Gastrocnemius medialis (tissue), 4 donors: ENCODE results near the gene ORM1. TPM values are rescaled to one million over a fixed set of nuclear protein-coding genes. Genes with fewer than 3 reads are reported as not detected.

Source experiments
- ATAC-seq, 2 donors: fragments of 150-250 bp; one replicate each; pipeline ENCODE4 v1.9.1; 2016
- DNase-seq, 2 donors: peaks; one replicate each; pipeline ENCODE4 v3.0.0-alpha.2; 2019
- H3K27ac ChIP-seq, 4 donors: fragments of 200-600 bp; sonication (generic); 1 replicate in 1 of 4; 2 replicates in 3 of 4; pipeline ENCODE4 v1.5.1; 2016 to 2018; ENCODE audit warnings: mild to moderate bottlenecking in 2 of 4, moderate library complexity in 1 of 4
- H3K27me3 ChIP-seq, 3 donors: fragments of 200-600 bp; sonication (generic) in 2 of 3; 1 replicate in 1 of 3; 2 replicates in 2 of 3; pipeline versions ENCODE4 v1.5.1 to v1.6.0; 2016 to 2019; ENCODE audit warnings: mild to moderate bottlenecking in 1 of 3, moderate library complexity in 1 of 3
- H3K36me3 ChIP-seq, 2 donors: fragments of 200-600 bp; sonication (generic) in 1 of 2; one replicate each; pipeline ENCODE4 v1.5.1; 2017 to 2018
- H3K4me1 ChIP-seq, 2 donors: fragments of 200-600 bp; sonication (generic) in 1 of 2; one replicate each; pipeline ENCODE4 v1.5.1; 2016 to 2017; ENCODE audit warnings: mild to moderate bottlenecking in 2 of 2
- H3K4me3 ChIP-seq, 4 donors: fragments of 200-600 bp; sonication (generic) in 3 of 4; 1 replicate in 1 of 4; 2 replicates in 3 of 4; pipeline ENCODE4 v1.5.1; 2016 to 2019; ENCODE audit warnings: mild to moderate bottlenecking in 2 of 4
- H3K9me3 ChIP-seq, 3 donors: fragments of 200-600 bp; sonication (generic) in 2 of 3; 1 replicate in 1 of 3; 2 replicates in 2 of 3; pipeline ENCODE4 v1.5.1; 2016 to 2019
- POLR2A ChIP-seq, 2 donors: fragments of 450-650 bp; IDR thresholded peaks; one replicate each; pipeline ENCODE4 v1.6.1; 2017; ENCODE audit warnings: antibody characterized with exemption in 2 of 2, mild to moderate bottlenecking in 2 of 2, moderate library complexity in 2 of 2
- in situ Hi-C, 4 donors: fragments of 200-750 bp; cut with MboI; loops; one replicate each; pipeline versions ENCODE4 v1.15.0 to v1.8.0; 2017; ENCODE audit warnings: low sequenced_read_pairs in 4 of 4
- intact Hi-C: fragments of 100-400 bp; cut with DNase I; formaldehyde crosslinking; loops from one replicate; pipeline ENCODE4 v1.15.1; 2023; ENCODE audit warnings: low total_unique reads
- total RNA-seq, 4 donors: library from RNA; depleted of rRNA; stranded (reverse); fragments of >200 nt; gene quantifications; one replicate each; pipeline versions ENCODE4 v1.1.0 to v1.2.3, GENCODE V29; 2016
- TF ChIP-seq, protein P1 (sequence below), 5 experiments: fragments of 450-650 bp in 3 of 5; fragments of 200-600 bp in 2 of 5; sonication (generic) in 2 of 5; IDR thresholded peaks in 4 of 5; conservative IDR thresholded peaks in 1 of 5; 1 replicate in 4 of 5; 2 replicates in 1 of 5; pipeline ENCODE4 v1.5.1; 2016 to 2019; ENCODE audit warnings: antibody characterized with exemption in 5 of 5, mild to moderate bottlenecking in 3 of 5, moderate library complexity in 3 of 5

Gene ORM1
- total RNA-seq, 4 donors from 2014 or later: 33.5 to 92.8 TPM; not detected in 2

DNA sequence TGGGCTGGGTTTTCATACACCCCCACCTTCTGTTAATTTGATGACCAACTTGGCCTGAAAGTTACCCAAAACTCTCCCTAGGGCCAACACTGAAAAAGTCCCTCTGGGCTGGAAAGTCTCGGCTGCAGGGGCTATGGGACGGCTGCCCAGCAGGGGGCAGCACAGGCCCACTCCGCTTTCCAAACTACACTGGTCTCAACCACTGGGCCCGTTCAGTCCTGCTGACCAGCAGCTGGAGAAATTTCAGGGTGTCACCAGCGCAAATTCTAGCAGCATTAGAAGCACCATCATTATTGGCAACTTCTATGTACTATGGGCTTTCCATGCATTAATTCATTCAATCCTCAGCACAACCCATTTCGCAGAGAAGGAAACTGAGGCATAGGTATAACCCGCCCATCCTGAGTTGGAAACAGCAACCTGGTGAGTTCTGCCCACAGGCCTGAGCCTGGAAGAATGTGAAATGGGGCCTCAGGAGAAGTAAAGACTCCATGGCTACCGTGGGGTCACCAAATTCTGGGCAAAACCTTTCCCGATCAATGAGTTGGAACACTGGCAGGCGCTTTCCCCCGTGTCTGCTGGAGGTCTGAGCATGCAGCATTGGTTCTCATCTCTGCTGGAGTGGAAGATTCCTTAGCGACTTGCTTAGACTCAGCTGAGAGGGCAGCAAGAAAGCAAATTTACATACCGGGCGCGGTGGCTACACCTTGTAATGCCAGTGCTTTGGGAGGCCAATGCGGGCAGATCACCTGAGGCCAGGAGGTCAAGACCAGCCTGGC lies 16.4 kb downstream of the ORM1 start:
- intact Hi-C loops: no loop called here
- H3K4me3 ChIP-seq: no peak overlapping the region
- no peak for ATAC-seq
- TF ChIP-seq POLR2A (IDR thresholded peaks at IDR 0.05): no peak
- TF ChIP-seq, protein P1, sequence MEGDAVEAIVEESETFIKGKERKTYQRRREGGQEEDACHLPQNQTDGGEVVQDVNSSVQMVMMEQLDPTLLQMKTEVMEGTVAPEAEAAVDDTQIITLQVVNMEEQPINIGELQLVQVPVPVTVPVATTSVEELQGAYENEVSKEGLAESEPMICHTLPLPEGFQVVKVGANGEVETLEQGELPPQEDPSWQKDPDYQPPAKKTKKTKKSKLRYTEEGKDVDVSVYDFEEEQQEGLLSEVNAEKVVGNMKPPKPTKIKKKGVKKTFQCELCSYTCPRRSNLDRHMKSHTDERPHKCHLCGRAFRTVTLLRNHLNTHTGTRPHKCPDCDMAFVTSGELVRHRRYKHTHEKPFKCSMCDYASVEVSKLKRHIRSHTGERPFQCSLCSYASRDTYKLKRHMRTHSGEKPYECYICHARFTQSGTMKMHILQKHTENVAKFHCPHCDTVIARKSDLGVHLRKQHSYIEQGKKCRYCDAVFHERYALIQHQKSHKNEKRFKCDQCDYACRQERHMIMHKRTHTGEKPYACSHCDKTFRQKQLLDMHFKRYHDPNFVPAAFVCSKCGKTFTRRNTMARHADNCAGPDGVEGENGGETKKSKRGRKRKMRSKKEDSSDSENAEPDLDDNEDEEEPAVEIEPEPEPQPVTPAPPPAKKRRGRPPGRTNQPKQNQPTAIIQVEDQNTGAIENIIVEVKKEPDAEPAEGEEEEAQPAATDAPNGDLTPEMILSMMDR (IDR thresholded peaks at IDR 0.05 in 4 of 5, conservative IDR thresholded peaks at IDR 0.05 in 1 of 5): peak; percentile 15 to 61 (median 48)
- in situ Hi-C loops: no loop called here
- no peak overlapping the region for H3K27ac ChIP-seq
- H3K4me1 ChIP-seq: no peaks in the 10 kb centered on the region
- no peaks in the 10 kb centered on the region for H3K36me3 ChIP-seq
- no peaks in the 10 kb centered on the region for H3K9me3 ChIP-seq
- H3K27me3 ChIP-seq: no peaks in the 10 kb centered on the region
- DNase-seq: no peak

DNA sequence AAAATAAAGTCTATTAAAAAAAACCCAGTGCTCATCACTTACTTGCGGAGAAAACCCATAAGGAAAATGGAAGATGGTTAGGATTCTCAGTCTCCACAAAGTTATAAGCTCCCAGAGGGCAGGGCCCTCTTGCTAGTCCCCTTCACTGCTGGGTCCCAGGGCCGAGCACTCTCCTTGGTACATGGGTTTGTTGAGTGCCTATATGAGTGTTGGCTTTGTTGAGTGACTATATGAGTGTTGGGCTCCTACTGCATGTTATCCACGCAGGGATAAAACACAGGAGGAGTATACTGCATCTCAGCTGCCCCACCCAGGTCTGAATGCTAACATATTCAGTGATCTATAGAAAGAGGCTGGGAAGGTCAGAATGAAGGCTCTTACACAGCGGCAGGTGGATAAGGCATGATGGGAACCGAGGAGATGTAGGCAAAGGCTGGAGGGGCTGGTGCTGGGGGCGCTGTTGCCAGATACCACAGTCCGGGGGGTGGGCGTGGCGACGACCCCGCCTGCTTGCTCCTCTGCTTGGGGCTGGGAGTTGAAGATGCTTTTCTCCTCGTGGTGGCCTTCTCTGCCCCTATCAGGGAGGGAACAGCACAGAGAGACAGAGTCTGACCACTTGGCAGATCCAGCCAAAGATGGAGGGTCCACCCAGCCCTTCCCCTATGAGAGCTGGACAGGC lies 18.4 kb downstream of the ORM1 start:
- intact Hi-C loops: no loop called here
- in situ Hi-C loops: no loop called here
- H3K27ac ChIP-seq: no peak overlapping the region
- TF ChIP-seq, protein P1 (IDR thresholded peaks at IDR 0.05 in 4 of 5, conservative IDR thresholded peaks at IDR 0.05 in 1 of 5): no peak
- no peak for TF ChIP-seq POLR2A (IDR thresholded peaks at IDR 0.05)
- H3K36me3 ChIP-seq: no peaks in the 10 kb centered on the region
- DNase-seq (no peak), ATAC-seq (no peak)
- no peaks in the 10 kb centered on the region for H3K4me1 ChIP-seq
- no peaks in the 10 kb centered on the region for H3K27me3 ChIP-seq
- no peaks in the 10 kb centered on the region for H3K9me3 ChIP-seq
- no peak overlapping the region for H3K4me3 ChIP-seq

DNA sequence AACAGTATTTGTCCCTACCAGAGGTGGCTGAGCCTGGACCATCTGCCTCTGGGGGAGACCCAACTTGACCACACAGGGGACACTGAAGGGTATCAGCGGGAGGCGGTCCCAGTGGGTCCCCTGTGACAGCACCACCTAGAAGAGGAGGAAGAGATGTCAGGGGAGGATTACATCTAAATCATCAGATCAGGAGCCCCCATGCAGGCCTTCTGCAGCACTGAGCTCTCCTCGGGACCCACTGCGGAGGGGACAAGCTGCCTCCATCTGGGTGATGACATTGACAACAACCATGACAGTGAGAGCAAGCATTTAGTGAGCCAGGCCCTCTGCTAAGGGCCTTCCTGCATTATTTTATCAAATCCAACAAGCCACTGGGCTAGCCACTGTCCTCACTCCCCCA lies 19.1 kb downstream of the ORM1 start:
- Histone ChIP-seq H3K4me3 (no peak overlapping the region), H3K36me3 (no peaks in the 10 kb centered on the region), H3K27me3 (no peaks in the 10 kb centered on the region), H3K27ac (no peak overlapping the region), H3K9me3 (no peaks in the 10 kb centered on the region), H3K4me1 (no peaks in the 10 kb centered on the region)
- DNase-seq: no peak
- no peak for ATAC-seq
- TF ChIP-seq, protein P1 (IDR thresholded peaks at IDR 0.05 in 4 of 5, conservative IDR thresholded peaks at IDR 0.05 in 1 of 5): no peak
- no peak for TF ChIP-seq POLR2A (IDR thresholded peaks at IDR 0.05)
- intact Hi-C loops: no loop called here
- in situ Hi-C loops: no loop called here

DNA sequence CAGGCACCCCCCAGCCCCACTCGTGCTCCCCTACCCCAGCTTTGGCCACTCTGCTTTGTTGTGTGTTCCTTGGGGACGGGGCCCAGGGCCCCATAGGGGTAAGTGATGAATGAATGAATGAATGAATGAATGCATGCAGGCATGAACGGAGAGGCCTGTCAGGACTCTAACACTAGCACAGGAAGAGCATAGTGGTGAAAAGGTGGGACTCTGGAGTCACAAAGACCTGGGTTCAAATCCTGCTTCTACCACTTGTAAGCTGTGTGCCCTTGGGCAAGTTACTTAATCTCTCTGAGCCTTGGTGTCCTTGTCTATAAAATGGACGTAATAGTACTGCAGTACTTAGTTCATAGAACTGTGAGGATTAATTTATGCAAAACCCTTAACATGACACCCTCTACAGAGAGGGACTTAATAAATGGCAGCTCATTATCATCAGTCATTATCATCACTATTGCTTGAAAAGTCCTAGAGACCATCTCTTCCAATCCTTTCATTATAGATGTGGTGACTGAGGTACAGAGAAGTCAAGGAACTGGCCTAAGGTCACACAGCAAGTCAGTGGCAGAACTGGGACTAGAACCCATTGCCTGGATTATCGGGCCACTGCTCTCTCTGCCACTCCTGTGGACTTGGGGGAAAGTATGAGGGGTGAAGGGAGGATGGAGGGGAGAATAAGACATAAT lies 20.0 kb downstream of the ORM1 start:
- H3K36me3 ChIP-seq: peaks cover 0 to 6% of the 10 kb centered on the region in 2 donors
- H3K27ac ChIP-seq: no peak overlapping the region
- no peak overlapping the region for H3K4me3 ChIP-seq
- no peaks in the 10 kb centered on the region for H3K27me3 ChIP-seq
- in situ Hi-C loops (no loop called here), intact Hi-C loops (no loop called here)
- TF ChIP-seq POLR2A (IDR thresholded peaks at IDR 0.05): no peak
- TF ChIP-seq, protein P1 (IDR thresholded peaks at IDR 0.05 in 4 of 5, conservative IDR thresholded peaks at IDR 0.05 in 1 of 5): no peak
- no peaks in the 10 kb centered on the region for H3K4me1 ChIP-seq
- no peak for ATAC-seq
- no peak for DNase-seq
- H3K9me3 ChIP-seq: no peaks in the 10 kb centered on the region
